DOHH2 (cell line): ENCODE data around the gene FERMT1.

Experiments
- CTCF ChIP-seq: fragments of 200-600 bp; sonication (generic); IDR thresholded peaks from one replicate; pipeline ENCODE4 v1.5.1; 2014; ENCODE audit warnings: antibody characterized with exemption, mild to moderate bottlenecking, low read depth, low read length; ENCODE audit not compliant: poor library complexity, severe bottlenecking
- EZH2phosphoT487 ChIP-seq: fragments of 200-600 bp; sonication (generic); IDR thresholded peaks from 2 replicates; pipeline ENCODE4 v1.6.1; 2017; ENCODE audit warnings: borderline replicate concordance, mild to moderate bottlenecking, antibody characterized with exemption, low read length, moderate library complexity, mixed read lengths

- no peak for TF ChIP-seq CTCF
- TF ChIP-seq EZH2phosphoT487, result no peak
Observed at GRCh38 chr20:6034134-6034969, 88.5 kb downstream of the FERMT1 start.
